ENCODE measurements around the gene DAGLA.

DAGLA gene

DNA sequence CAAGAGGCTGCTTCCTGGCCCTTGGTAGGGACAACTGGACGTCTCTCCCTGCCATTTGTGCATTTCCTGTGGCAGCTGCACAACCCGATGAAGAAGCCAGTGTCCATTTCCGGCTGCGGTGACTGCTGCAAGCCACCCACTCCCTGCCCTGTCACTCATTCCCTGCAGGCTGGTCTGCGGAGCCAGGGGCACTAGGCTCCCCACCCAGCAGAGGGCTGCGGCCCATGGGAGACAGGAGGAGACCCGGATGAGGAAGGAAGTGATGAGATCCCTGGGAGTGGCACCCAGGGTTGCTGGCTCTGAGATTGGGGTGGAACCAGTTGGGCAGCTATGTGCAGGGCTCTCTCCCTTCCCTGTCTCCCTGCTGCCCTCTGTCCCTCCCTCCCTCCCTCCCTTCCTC is 62.2 kb downstream of the DAGLA start:
- no peaks in the 10 kb centered on the region for H3K36me3 ChIP-seq (ENCODE audit: insufficient read depth, low read length)
- no peaks in the 10 kb centered on the region for H3K9me3 ChIP-seq (ENCODE audit: control insufficient read depth, insufficient read depth, low read length)
- H3K9ac ChIP-seq (ENCODE audit: low read depth, low read length) = no peak overlapping the region

DNA sequence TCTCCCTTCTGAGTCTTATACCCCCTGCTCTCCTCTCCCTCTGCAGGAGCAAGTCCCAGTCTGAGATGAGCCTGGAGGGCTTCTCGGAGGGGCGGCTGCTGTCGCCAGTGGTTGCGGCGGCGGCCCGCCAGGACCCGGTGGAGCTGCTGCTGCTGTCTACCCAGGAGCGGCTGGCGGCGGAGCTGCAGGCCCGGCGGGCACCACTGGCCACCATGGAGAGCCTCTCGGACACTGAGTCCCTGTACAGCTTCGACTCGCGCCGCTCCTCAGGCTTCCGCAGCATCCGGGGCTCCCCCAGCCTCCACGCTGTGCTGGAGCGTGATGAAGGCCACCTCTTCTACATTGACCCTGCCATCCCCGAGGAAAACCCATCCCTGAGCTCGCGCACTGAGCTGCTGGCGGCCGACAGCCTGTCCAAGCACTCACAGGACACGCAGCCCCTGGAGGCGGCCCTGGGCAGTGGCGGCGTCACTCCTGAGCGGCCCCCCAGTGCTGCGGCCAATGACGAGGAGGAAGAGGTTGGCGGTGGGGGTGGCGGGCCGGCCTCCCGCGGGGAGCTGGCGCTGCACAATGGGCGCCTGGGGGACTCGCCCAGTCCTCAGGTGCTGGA is 63.4 kb downstream of the DAGLA start:
- H3K36me3 ChIP-seq (ENCODE audit: insufficient read depth, low read length) = no peaks in the 10 kb centered on the region
- no peaks in the 10 kb centered on the region for H3K9me3 ChIP-seq (ENCODE audit: control insufficient read depth, insufficient read depth, low read length)
- no peak overlapping the region for H3K9ac ChIP-seq (ENCODE audit: low read depth, low read length)
- H3K4me1 ChIP-seq (ENCODE audit: insufficient read depth, low read length) = peaks cover 10% of the 10 kb centered on the region

More for the DNA sequence above, 62.2 kb downstream of the DAGLA start:
- H3K4me1 ChIP-seq (ENCODE audit: insufficient read depth, low read length) = peaks cover 2% of the 10 kb centered on the region; the same call in 1 of the 2 replicates

DNA sequence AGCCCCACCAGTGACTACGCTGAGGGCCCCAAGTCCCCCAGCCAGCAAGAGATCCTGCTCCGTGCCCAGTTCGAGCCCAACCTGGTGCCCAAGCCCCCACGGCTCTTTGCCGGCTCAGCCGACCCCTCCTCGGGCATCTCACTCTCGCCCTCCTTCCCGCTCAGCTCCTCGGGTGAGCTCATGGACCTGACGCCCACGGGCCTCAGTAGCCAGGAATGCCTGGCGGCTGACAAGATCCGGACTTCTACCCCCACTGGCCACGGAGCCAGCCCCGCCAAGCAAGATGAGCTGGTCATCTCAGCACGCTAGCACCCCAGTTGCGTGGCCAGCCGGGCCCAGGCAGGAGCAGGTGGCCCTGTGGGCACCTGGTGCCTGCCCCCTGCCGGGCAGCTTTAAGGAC is 64.0 kb downstream of the DAGLA start:
- H3K9me3 ChIP-seq (ENCODE audit: control insufficient read depth, insufficient read depth, low read length) = no peaks in the 10 kb centered on the region

GRCh38 chr11:61744609-61745156 is 64.5 kb downstream of the DAGLA start:
- Histone ChIP-seq H3K4me1 (ENCODE audit: insufficient read depth, low read length) (peaks cover 21% of the 10 kb centered on the region), H3K9ac (ENCODE audit: low read depth, low read length) (no peak overlapping the region), H3K36me3 (ENCODE audit: insufficient read depth, low read length) (no peaks in the 10 kb centered on the region), H3K9me3 (ENCODE audit: control insufficient read depth, insufficient read depth, low read length) (no peaks in the 10 kb centered on the region)

More for the DNA sequence above, 64.0 kb downstream of the DAGLA start:
- H3K4me1 ChIP-seq (ENCODE audit: insufficient read depth, low read length) = peaks cover 16% of the 10 kb centered on the region
- no peak overlapping the region for H3K9ac ChIP-seq (ENCODE audit: low read depth, low read length)
- no peaks in the 10 kb centered on the region for H3K36me3 ChIP-seq (ENCODE audit: insufficient read depth, low read length)

DNA sequence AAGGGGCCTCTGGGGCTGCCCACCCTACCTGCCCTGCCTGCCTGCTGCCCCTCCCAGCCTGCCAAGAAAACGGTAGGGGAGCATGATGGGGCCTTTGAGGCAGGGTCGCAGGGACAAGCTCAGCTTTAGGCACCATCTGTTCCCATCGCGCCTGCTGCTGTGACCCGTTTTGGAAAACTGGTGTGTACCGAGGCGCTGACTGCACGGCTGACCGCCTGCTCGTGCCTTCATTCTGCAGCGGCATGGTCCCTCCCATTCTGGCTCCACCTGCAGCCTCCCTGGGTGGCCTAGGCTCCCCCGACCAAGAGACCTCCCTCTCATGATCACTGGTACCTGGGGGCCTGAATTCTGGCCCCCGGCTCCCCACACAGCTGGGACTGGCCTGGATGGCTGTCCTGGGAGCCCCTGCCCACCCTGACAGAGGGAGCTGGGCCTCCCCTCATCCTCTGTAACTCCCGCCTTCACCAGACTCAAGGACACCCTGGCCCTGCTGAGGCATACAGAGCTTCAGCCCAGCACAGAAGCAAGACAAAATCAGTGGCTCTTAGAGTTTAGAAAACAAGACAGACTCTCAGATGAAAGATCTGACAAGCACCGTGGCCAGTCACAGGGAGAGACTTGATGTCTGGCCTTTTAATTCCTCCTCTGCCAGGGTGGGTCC is 65.7 kb downstream of the DAGLA start:
- Histone ChIP-seq H3K36me3 (ENCODE audit: insufficient read depth, low read length) (no peaks in the 10 kb centered on the region), H3K9me3 (ENCODE audit: control insufficient read depth, insufficient read depth, low read length) (no peaks in the 10 kb centered on the region), H3K9ac (ENCODE audit: low read depth, low read length) (no peak overlapping the region), H3K4me1 (ENCODE audit: insufficient read depth, low read length) (peaks cover 29% of the 10 kb centered on the region)

DNA sequence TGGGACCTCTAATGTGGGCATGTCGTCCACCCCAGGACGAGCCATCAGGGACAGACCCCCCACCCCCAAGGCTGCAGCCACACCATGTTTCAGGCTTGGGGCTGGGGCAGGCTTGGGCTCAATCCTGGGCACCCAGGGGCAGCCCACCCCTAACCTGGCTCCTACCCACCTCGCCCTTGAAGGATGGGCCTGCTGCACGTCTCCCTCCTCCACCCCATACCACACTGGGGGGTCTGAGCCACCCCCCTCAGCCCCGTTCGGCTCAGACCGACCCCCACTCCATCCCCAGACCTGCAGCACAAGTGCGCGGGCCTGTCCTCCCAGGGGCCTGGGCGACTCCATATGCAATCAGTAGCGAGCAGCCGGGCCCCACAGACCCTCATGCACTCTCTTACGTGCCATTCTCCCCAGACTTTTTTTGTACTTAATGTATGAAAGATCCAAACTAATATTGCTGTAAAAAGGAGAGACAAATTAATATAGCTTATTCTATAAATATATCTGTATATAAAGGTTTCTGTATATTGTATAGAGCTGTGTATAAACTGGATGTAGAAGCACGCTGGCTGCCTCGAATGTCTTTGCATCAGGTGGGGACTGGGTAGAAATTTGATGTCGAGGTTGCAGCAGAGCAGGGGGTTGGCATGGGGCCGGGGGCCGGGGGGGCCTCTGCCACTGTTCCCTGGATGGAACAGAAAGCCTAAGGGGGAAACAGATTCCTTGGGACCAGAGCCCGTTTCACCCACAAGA is 66.4 kb downstream of the DAGLA start:
- Histone ChIP-seq H3K4me1 (ENCODE audit: insufficient read depth, low read length) (peaks cover 29% of the 10 kb centered on the region), H3K9me3 (ENCODE audit: control insufficient read depth, insufficient read depth, low read length) (no peaks in the 10 kb centered on the region), H3K9ac (ENCODE audit: low read depth, low read length) (no peak overlapping the region), H3K36me3 (ENCODE audit: insufficient read depth, low read length) (no peaks in the 10 kb centered on the region)

GRCh38 chr11:61747192-61747966 is 67.2 kb downstream of the DAGLA start:
- peaks cover 29% of the 10 kb centered on the region for H3K4me1 ChIP-seq (ENCODE audit: insufficient read depth, low read length)
- H3K9ac ChIP-seq (ENCODE audit: low read depth, low read length) = no peak overlapping the region
- H3K9me3 ChIP-seq (ENCODE audit: control insufficient read depth, insufficient read depth, low read length) = no peaks in the 10 kb centered on the region
- H3K36me3 ChIP-seq (ENCODE audit: insufficient read depth, low read length) = no peaks in the 10 kb centered on the region

GRCh38 chr11:61747967-61748285 is 67.7 kb downstream of the DAGLA start:
- peaks cover 29% of the 10 kb centered on the region for H3K4me1 ChIP-seq (ENCODE audit: insufficient read depth, low read length)
- H3K36me3 ChIP-seq (ENCODE audit: insufficient read depth, low read length) = no peaks in the 10 kb centered on the region
- no peak overlapping the region for H3K9ac ChIP-seq (ENCODE audit: low read depth, low read length)
- H3K9me3 ChIP-seq (ENCODE audit: control insufficient read depth, insufficient read depth, low read length) = no peaks in the 10 kb centered on the region

- Histone ChIP-seq H3K9ac (ENCODE audit: low read depth, low read length) (no peak overlapping the region), H3K4me1 (ENCODE audit: insufficient read depth, low read length) (peaks cover 36% of the 10 kb centered on the region), H3K36me3 (ENCODE audit: insufficient read depth, low read length) (no peaks in the 10 kb centered on the region), H3K9me3 (ENCODE audit: control insufficient read depth, insufficient read depth, low read length) (no peaks in the 10 kb centered on the region)
Measured at GRCh38 chr11:61749591-61750217, 69.5 kb downstream of the DAGLA start.

GRCh38 chr11:61750631-61751273 is 70.6 kb downstream of the DAGLA start:
- Histone ChIP-seq H3K4me1 (ENCODE audit: insufficient read depth, low read length) (peaks cover 42% of the 10 kb centered on the region), H3K9ac (ENCODE audit: low read depth, low read length) (no peak overlapping the region), H3K9me3 (ENCODE audit: control insufficient read depth, insufficient read depth, low read length) (no peaks in the 10 kb centered on the region), H3K36me3 (ENCODE audit: insufficient read depth, low read length) (no peaks in the 10 kb centered on the region)

- Histone ChIP-seq H3K9ac (ENCODE audit: low read depth, low read length) (no peak overlapping the region), H3K9me3 (ENCODE audit: control insufficient read depth, insufficient read depth, low read length) (no peaks in the 10 kb centered on the region), H3K4me1 (ENCODE audit: insufficient read depth, low read length) (peaks cover 48% of the 10 kb centered on the region), H3K36me3 (ENCODE audit: insufficient read depth, low read length) (no peaks in the 10 kb centered on the region)
Measured at GRCh38 chr11:61751384-61751783, 71.2 kb downstream of the DAGLA start.

GRCh38 chr11:61752117-61752924 is 72.1 kb downstream of the DAGLA start, which contains the start of gene MYRF:
Gene MYRF, plus strand, starts transcription at chr11:61752636. Its CDS starts 109 bp downstream, at chr11:61752745.
- Histone ChIP-seq H3K9ac (ENCODE audit: low read depth, low read length) (peak within 1 kb of the TSS; percentile 68), H3K36me3 (ENCODE audit: insufficient read depth, low read length) (no peaks in the 10 kb centered on the region), H3K4me1 (ENCODE audit: insufficient read depth, low read length) (peaks cover 55% of the 10 kb centered on the region), H3K9me3 (ENCODE audit: control insufficient read depth, insufficient read depth, low read length) (no peaks in the 10 kb centered on the region)
